ENCODE measurements around the gene NRAP.

The NRAP gene

GRCh38 chr10:113639966-113640365 lies 23.9 kb downstream of the NRAP start:
- DNase-seq, result no peak

- DNase-seq, result no peak
These were observed 32.0 kb downstream of the NRAP start for GRCh38 chr10:113631684-113632367.

GRCh38 chr10:113630929-113631533 lies 32.8 kb downstream of the NRAP start:
- no peak for DNase-seq

GRCh38 chr10:113628607-113629153 lies 35.2 kb downstream of the NRAP start:
- no peak for DNase-seq

GRCh38 chr10:113627836-113628235 lies 36.0 kb downstream of the NRAP start:
- no peak for DNase-seq

GRCh38 chr10:113626809-113627355 lies 37.0 kb downstream of the NRAP start:
- no peak for DNase-seq

GRCh38 chr10:113625461-113626186 lies 38.2 kb downstream of the NRAP start:
- DNase-seq, result no peak

GRCh38 chr10:113622831-113623230 lies 41.0 kb downstream of the NRAP start:
- DNase-seq, result no peak

DNA sequence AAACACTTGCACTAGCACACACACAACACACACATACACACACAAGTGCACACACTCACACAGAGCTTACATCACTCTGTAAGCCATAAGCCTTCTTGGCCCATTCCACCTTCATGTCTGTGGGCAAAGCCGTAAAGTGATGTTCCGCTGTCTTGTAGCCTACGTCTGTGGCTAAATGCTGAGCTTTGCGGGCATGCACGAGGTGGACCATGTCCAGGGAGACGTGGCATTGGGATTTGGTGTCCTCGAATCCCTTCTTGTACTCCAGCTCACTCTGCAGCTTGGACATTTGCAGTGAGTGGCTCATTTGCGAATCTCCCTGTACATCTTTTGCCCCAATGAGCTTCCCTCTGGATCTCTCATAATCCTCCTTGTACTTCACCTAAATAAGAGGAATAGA lies 42.0 kb downstream of the NRAP start:
- no peak for DNase-seq

GRCh38 chr10:113620936-113621335 lies 42.9 kb downstream of the NRAP start:
- DNase-seq, result no peak

DNA sequence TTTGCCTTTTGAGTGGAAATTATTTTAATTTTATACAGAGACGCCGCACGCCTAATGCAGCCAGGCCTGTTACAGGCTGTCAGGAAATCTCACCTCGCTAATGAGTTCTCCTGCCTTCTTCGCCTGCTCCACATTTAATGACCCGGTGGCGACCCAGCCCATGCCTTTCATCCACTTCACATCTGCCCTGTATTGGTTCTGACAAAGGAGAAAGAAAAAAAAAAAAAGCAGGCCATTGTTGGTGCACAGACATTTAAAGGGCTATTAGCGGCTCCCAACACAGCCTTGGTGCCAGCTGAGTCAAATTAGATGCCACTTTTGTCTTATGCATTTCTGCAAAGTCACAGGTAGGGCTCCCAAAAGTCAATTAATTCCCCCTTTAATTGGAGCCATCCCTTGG lies 43.3 kb downstream of the NRAP start:
- DNase-seq, result no peak

GRCh38 chr10:113619401-113619800 lies 44.4 kb downstream of the NRAP start:
- no peak for DNase-seq

- DNase-seq, result no peak
These were observed 45.5 kb downstream of the NRAP start for GRCh38 chr10:113618338-113618737.

DNA sequence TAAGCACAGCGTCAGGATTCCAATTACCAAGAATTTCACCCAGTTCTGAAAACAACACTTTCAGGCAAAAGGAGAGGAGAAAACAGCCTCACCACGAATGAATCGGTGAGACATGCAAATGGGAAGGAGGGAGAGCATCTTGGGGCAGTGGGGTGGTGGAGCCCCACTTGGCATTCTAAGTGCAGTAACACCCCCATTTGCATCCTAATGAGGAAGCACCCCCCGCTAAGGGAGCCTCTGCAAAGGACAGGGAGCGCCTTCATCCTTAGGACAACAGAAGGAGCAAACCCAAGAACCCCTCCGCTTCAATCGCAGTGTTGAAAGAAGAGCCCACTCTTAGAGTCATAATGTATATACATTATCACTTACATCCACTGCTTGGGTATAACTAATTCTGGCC lies 46.8 kb downstream of the NRAP start:
- no peak for DNase-seq

- DNase-seq, result no peak
These were observed 47.4 kb downstream of the NRAP start for GRCh38 chr10:113616244-113617074.

DNA sequence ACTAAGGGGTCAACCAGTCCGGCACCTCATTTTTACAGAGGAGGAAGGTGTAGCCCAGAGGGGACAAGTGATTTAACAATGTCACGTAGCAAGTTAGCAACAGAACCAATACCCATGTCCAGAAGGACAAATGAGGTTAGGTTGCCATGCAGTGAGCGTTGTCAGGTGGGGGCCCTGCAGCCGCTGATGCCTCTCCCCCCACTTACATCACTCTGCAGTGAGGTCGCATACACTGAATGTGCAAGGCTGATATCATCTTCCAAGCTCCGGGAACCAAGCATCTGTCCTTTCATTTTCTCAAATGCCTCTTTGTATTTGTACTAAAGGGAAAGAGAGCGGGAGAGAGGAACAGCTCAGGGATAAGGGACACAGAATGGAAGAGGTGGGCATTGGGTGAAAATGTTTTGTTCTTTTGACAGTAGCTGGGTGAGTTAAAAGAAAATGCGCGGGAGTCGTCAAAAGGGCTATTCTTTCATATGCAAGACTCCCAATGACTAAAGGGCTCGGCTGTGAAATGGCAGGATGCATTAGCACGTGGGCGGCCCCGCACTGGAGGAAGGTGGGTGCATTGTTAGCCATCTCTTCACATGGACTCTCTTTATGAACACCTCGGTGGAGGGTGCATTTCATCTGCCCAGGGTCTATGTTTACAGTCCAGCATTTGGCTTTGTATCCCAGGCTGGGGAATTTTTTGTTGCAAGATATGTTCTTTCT lies 49.7 kb downstream of the NRAP start:
- no peak for DNase-seq

GRCh38 chr10:113613427-113613826 lies 50.4 kb downstream of the NRAP start:
- DNase-seq, result no peak

- DNase-seq, result no peak
These were observed 51.7 kb downstream of the NRAP start for GRCh38 chr10:113612154-113612553.

- no peak for DNase-seq
These were observed 52.9 kb downstream of the NRAP start for GRCh38 chr10:113610631-113611601.

DNA sequence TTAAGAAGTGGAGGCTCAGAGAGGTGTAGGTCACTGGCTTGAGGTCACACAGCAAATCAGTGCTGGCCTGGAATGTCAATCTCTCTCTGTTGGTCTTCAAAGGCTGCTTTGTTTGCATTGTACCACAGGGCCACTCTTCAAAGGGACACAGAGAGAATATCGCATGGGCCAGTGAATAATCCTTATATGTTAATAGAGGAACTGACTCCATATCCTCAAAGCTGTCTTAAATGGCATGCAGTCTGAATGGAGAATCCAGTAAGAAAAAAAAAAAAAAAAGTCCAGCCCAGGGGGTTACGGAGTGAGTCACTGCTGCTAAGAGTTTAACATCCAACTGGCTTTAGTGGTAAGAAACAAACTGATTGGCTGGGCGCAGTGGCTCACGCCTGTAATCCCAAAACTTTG lies 54.1 kb downstream of the NRAP start:
- DNase-seq, result no peak
